Measurements from ENCODE around the gene LZTR1. TPM values are rescaled to one million over a fixed set of nuclear protein-coding genes. Genes with fewer than 3 reads are reported as not detected.
"Not testable (repeated sequence)": the region's sequence is repeated elsewhere in the genome, so short reads cannot be mapped to it uniquely, and the experiment has no call there.

LZTR1 gene
- total RNA-seq, 1 experiment from 2014 or later = 54.3 TPM

GRCh38 chr22:20968281-20968977 is 13.7 kb upstream of the LZTR1 start:
- intact Hi-C loops (cut with micrococcal nuclease; ENCODE audit: unreplicated experiment) = no loop called here
- no TSS peak for BruUV-seq (replicated peaks)
- peaks cover 4% of the 10 kb centered on the region for H3K27me3 ChIP-seq (replicated peaks; ENCODE audit: insufficient read depth, low read depth, low read length, poor library complexity)
- H3K4me3 ChIP-seq (ENCODE audit: low read depth, low read length, poor library complexity, severe bottlenecking) = no peak overlapping the region
- no peaks in the 10 kb centered on the region for H3K36me3 ChIP-seq (ENCODE audit: insufficient read depth, low read length, poor library complexity, severe bottlenecking)
- CTCF ChIA-PET = no interaction called here
- no peak for DNase-seq (ENCODE audit: low spot score)
- POLR2A ChIA-PET (ENCODE audit: low non-redundant PET) = no interaction called here
- TF ChIP-seq, protein P1, sequence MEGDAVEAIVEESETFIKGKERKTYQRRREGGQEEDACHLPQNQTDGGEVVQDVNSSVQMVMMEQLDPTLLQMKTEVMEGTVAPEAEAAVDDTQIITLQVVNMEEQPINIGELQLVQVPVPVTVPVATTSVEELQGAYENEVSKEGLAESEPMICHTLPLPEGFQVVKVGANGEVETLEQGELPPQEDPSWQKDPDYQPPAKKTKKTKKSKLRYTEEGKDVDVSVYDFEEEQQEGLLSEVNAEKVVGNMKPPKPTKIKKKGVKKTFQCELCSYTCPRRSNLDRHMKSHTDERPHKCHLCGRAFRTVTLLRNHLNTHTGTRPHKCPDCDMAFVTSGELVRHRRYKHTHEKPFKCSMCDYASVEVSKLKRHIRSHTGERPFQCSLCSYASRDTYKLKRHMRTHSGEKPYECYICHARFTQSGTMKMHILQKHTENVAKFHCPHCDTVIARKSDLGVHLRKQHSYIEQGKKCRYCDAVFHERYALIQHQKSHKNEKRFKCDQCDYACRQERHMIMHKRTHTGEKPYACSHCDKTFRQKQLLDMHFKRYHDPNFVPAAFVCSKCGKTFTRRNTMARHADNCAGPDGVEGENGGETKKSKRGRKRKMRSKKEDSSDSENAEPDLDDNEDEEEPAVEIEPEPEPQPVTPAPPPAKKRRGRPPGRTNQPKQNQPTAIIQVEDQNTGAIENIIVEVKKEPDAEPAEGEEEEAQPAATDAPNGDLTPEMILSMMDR (conservative IDR thresholded peaks at IDR 0.05; ENCODE audit: low read depth, low read length) = no peak
- no peak for TF ChIP-seq EZH2 (IDR thresholded peaks at IDR 0.05; ENCODE audit: borderline replicate concordance, low read depth, low read length, poor library complexity, severe bottlenecking)
- peaks cover 8% of the 10 kb centered on the region for H3K4me1 ChIP-seq (ENCODE audit: insufficient read depth, low read length, poor library complexity, severe bottlenecking)
- H3K9me3 ChIP-seq (ENCODE audit: low read depth, low read length, poor library complexity, severe bottlenecking) = no peaks in the 10 kb centered on the region
- H3K27ac ChIP-seq (ENCODE audit: low read depth, low read length, poor library complexity, severe bottlenecking) = no peak overlapping the region

- no TSS peak for BruUV-seq (replicated peaks)
- ChIA-PET CTCF (interaction anchor here (1.5 kb wide), 1 partner anchor 11 kb away, joined by 3 read pairs; the partner anchor contains the start of gene LZTR1), POLR2A (ENCODE audit: low non-redundant PET) (no interaction called here)
- Histone ChIP-seq H3K4me3 (ENCODE audit: low read depth, low read length, poor library complexity, severe bottlenecking) (no peak overlapping the region), H3K27ac (ENCODE audit: low read depth, low read length, poor library complexity, severe bottlenecking) (no peak overlapping the region), H3K36me3 (ENCODE audit: insufficient read depth, low read length, poor library complexity, severe bottlenecking) (no peaks in the 10 kb centered on the region), H3K27me3 (replicated peaks; ENCODE audit: insufficient read depth, low read depth, low read length, poor library complexity) (no peaks in the 10 kb centered on the region), H3K4me1 (ENCODE audit: insufficient read depth, low read length, poor library complexity, severe bottlenecking) (peaks cover 8% of the 10 kb centered on the region), H3K9me3 (ENCODE audit: low read depth, low read length, poor library complexity, severe bottlenecking) (no peaks in the 10 kb centered on the region)
- TF ChIP-seq, protein P1 (conservative IDR thresholded peaks at IDR 0.05; ENCODE audit: low read depth, low read length) = no peak
- no peak for TF ChIP-seq EZH2 (IDR thresholded peaks at IDR 0.05; ENCODE audit: borderline replicate concordance, low read depth, low read length, poor library complexity, severe bottlenecking)
- DNase-seq (ENCODE audit: low spot score) = peak; percentile 55
- intact Hi-C loops (cut with micrococcal nuclease; ENCODE audit: unreplicated experiment) = no loop called here
Observed at GRCh38 chr22:20970939-20971657, 11.0 kb upstream of the LZTR1 start.

DNA sequence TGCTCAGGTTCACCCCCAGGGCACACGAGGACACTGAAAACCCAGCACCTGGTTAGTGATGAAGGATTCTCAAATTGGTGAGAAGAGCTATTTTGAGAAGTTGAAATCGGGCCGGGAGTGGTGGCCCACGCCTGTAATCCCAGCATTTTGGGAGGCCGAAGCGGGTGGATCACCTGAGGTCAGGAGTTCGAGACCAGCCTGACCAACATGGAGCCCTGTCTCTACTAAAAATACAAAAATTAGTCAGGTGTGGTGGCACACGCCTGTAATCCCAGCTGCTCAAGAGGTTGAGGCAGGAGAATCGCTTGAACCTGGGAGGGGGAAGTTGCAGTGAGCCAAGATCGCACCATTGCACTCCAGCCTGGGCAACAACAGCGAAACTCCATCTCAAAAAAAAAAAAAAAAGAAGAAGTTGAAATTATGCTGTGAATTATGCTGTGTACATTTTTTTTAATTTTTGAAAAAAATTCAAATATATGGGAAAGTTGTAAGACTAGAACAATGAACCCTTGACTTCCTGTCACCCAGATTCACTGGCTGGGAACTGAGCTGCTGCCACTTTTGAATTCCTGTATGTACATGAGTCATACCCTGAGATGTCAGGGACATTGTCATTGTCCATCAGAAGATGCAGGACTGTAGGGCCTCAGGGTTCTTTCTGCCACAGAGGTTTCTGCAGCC is 9.9 kb upstream of the LZTR1 start:
- H3K36me3 ChIP-seq (ENCODE audit: insufficient read depth, low read length, poor library complexity, severe bottlenecking); H3K9me3 ChIP-seq (ENCODE audit: low read depth, low read length, poor library complexity, severe bottlenecking); DNase-seq (ENCODE audit: low spot score); BruUV-seq (replicated peaks); H3K27ac ChIP-seq (ENCODE audit: low read depth, low read length, poor library complexity, severe bottlenecking); H3K4me1 ChIP-seq (ENCODE audit: insufficient read depth, low read length, poor library complexity, severe bottlenecking); POLR2A ChIA-PET (ENCODE audit: low non-redundant PET); H3K27me3 ChIP-seq (replicated peaks; ENCODE audit: insufficient read depth, low read depth, low read length, poor library complexity); H3K4me3 ChIP-seq (ENCODE audit: low read depth, low read length, poor library complexity, severe bottlenecking); intact Hi-C loops (cut with micrococcal nuclease; ENCODE audit: unreplicated experiment): not testable (repeated sequence)
- CTCF ChIA-PET = interaction anchor here (1.5 kb wide), 1 partner anchor 10 kb away, joined by 3 read pairs; the partner anchor contains the start of gene LZTR1

Measured in A673 (cell line).